Measurements from ENCODE around the gene OSBP2.

DNA sequence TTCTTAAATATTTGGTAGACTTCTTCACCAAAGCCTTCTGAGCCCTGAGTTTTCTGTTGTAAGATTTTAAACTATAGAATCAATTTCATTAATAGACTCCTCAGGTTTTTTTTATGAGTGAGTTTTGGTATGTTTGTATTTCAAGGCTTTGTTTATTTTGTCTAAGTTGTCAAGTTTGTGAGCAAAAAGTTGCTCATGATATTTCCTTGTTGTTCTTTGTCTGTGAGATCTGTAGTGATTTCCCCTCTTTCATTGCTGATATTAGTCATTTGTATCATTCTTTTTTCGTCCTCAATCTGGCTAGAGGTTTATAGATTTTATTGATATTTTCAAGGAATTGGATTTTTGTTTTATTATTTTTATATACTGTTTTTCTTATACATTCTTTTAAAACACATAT, 152.9 kb downstream of the OSBP2 start:
- TF ChIP-seq CTCF (optimal IDR thresholded peaks at IDR 0.05 in 1 of 3, IDR thresholded peaks at IDR 0.05 in 1 of 3, conservative IDR thresholded peaks at IDR 0.05 in 1 of 3; ENCODE audit: extremely low read depth in 1 of 3, insufficient read depth in 2 of 3, low read length in 3 of 3): no peak
- TF ChIP-seq EZH2 (IDR thresholded peaks at IDR 0.05; ENCODE audit: low read length): no peak

Data from keratinocyte (primary cell).